GM21381 (cell line): ENCODE results near the gene AGBL1.

ENCODE experiments used
- ATAC-seq: cut with Tn5 transposase; IDR thresholded peaks from one replicate; pipeline ENCODE4 v1.9.1; 2021; ENCODE audit warnings: mild to moderate bottlenecking, moderate library complexity; ENCODE audit not compliant: unreplicated experiment

AGBL1 gene

DNA sequence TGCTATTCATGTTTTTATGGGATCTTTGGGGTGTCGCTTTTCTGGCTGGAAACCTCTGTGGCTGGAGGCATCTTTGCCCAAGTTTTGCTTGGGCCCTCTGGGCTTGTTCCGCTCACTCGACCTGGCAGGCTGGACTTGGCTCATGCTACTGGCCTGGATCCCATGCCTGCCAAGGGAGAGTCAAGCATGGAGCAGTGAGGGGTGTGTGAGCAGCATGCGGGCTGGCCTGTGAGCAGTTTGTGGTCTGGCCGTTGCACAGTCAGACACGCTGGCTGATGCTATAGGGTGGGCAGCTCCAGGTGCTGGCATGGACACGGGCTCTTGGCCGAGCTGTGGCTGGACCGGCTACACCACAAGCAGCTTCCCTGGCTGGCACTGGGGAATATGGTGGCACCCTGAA lies 491.1 kb downstream of the AGBL1 start:
- no peak for ATAC-seq

- ATAC-seq, result no peak
These were observed 492.2 kb downstream of the AGBL1 start for GRCh38 chr15:86571873-86572272.

- ATAC-seq, result no peak
These were observed 492.7 kb downstream of the AGBL1 start for GRCh38 chr15:86572368-86572841.

- ATAC-seq, result no peak
These were observed 493.8 kb downstream of the AGBL1 start for GRCh38 chr15:86573476-86573875.

- ATAC-seq, result no peak
These were observed 508.7 kb downstream of the AGBL1 start for GRCh38 chr15:86588413-86588812.

DNA sequence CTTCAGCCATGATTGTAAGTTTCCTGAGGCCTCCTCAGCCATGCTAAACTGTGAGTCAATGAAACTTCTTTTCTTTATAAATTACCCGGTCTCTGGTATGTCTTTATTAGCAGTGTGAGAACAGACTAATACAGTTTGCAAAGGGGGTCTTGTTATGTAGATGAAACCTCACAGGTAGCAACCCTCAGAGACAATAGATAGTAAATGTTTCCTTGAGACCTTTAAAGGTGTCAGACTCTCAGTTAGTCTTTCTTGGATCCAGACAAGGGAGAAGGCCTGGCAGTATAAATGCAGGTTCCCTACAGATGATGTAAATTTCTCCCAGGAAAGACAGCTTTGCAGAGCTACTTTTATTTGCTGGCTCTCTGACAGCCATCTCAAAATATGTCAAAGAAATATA lies 510.8 kb downstream of the AGBL1 start:
- no peak for ATAC-seq

DNA sequence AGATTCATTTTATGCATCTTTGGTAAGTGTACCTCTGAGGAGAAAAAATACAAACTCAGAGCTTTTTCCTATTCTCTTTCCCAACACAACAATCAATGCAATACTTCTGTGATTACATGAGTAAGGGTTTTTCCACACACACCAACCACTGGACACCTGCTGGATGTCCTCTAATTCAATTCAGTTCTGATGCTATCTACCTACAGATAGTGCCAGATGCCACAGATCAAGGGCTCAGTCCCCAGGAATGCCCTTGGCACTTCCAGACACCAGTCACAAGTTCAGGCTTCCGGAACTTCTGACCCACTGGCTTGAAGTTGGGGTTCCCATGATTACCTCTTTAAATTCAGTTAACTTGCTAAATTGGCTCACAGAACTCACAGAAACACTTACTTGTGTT lies 511.5 kb downstream of the AGBL1 start:
- ATAC-seq, result no peak

DNA sequence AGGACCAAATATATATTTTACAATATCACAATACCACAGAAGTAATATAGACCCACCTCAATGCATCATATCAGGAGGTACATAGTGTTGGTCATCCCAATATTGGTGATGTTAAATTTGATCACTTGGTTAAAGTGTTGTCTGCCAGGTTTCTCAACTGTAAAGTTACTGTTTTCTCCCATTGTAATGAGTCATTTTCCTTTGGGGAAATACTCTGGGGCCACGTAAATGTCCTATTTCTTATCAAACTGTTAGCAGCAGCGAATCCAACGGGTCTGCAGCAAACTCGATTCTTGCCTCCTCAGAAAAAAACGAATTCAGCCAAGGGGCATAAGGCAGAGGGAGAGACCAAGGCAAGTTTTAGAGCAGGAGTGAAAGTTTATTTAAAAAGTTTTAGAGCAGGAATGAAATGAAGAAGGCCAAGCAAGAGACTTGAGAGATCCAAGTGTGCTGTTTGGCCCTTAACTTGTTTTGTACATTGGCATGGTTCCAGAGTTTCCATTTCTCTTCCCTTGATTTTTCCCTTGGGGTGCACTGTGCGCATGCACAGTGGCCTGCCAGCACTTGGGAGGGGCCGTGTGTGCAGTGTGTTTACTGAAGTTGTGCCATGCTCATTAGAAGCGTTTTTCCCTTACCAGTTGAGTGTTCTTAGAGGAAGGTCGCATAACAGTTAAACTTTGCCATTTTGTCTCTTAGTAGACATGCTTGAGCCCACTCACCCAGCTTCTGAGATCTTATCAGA lies 512.5 kb downstream of the AGBL1 start:
- no peak for ATAC-seq

- ATAC-seq, result no peak
These were observed 516.1 kb downstream of the AGBL1 start for GRCh38 chr15:86595741-86596140.

- ATAC-seq, result no peak
These were observed 523.8 kb downstream of the AGBL1 start for GRCh38 chr15:86603466-86603865.

DNA sequence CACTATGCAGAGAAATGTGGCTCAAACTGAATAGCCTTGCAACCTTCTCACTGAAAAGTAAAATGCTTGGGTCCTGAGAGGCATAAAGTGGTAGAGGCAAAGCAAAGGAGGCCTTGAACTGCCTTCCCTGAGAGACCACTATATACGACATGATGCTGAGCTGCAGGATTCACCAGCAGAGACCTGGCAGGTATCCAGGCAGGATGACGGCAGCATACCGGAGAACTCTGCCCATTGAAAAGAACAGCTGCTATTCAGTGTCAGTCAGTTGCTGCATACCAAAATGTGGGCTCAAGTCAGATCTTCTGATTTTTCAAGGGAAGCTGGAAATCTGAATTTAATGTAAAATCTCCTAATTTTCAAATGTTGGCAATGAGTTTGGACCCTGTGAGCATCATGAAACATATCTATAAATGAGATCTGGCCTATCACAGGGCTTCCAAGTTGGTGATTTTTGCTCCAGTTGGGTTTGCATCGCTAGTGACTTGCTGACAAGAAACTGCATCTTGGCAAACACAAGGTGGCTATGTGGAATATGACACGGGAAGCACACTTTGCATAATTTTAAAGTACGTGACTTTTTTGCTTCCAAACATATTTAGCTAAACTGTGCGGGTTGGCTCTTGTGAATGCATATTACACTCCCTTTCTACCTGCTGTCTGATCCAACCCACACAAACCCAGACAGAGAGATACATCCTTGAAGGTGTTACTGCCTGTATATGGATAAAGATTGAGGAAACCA lies 529.0 kb downstream of the AGBL1 start:
- no peak for ATAC-seq

DNA sequence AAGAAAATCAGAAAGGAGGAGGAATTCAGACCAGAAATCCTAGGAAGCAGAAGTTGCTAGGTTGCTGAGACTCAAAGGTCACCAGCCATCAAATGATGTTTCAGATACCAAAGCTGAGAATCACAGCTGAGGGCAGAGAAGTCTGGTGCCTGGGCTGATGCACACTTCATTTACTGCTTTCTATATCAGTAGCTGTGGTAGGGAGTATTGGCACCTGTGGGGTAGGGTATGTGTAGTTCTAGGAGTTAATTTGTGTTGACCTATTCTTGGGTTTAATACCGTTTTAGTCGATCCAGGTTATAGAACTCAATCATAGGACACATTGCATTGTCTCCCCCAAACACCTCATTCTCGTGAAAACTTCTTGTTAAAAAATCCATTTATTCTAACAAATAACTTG lies 529.6 kb downstream of the AGBL1 start:
- ATAC-seq, result no peak

DNA sequence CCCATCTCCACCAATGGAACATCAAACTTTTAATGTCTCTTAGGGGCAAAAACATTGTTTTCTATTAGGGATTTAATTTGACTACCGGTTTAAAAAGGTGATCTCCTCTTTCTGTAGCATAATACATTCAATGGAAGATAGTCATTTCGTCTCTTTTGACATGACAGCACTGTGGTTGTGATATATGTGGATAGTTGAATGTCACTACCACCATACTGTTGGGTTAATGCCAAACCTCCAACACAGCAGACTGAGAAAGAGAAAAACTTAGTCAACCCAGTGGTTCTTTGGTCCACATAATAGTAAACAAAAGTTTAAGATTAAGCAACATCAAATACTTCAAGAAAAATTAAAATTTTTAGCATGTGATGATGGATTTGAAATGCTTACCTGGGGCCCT lies 530.4 kb downstream of the AGBL1 start:
- no peak for ATAC-seq

DNA sequence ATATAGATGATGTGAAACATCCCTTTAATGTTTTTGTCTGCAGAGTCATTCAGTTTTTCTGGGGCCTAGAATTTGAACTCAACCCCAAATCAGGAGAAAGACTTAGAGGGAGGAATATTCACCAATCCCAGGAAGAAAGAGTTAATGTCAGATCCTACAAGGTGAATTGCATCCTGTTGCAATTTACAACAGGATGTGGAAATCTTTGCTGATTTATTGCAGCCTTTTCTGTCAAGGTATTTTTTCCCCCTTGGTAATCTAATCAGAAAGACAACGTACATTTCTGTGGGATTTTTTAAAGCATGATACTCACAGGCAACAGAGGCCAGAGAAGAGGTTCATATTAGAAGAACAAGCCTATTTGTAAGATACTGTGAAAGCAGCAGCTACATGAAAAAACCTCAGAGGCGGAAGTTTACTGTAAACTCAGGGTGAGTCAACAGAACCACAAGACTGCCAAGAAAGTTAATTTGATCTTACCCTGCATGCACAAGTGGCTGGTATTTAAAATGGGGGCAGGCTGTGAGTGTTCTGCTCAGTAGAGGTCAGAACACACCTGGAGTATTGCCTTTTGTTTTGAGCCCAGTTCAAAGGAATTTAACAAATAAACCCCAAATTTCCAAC lies 531.9 kb downstream of the AGBL1 start:
- no peak for ATAC-seq

GRCh38 chr15:86615411-86615810 lies 535.7 kb downstream of the AGBL1 start:
- no peak for ATAC-seq

GRCh38 chr15:86615816-86616215 lies 536.1 kb downstream of the AGBL1 start:
- ATAC-seq, result no peak

GRCh38 chr15:86616771-86617170 lies 537.1 kb downstream of the AGBL1 start:
- ATAC-seq, result no peak

- no peak for ATAC-seq
These were observed 540.5 kb downstream of the AGBL1 start for GRCh38 chr15:86620157-86620556.

DNA sequence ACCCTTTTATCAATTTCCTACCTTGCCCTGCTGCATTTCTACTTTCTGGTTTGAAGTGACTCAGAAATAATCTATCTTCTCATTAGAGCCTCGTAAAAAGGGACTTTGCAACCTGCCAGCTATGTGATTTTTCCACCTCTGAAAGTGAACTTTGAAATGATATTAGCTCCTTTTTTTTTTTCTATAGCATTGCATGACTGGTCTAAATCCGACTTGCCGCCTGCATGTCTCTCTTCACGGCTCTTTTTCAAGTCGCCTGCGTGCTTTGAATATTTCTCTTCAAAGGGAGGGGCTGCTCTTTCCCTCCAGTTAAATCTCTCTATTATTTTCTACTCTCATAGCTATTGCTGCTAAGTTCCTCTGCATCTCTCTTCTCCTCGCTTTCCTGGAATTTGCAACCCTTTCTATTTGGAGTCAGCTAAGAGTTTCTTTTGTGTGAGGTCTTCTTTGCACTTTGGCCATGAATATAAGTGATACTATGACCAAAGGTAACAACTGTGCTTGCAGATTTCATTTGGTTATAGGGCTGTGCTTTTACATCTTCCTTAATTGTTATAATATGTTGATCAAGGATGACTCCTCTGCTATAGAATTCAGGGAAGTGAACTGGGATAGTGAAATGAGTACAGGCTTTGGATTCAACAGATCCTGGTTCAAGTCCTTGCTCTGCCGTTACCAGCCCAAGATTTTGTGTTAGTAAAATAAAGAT lies 541.1 kb downstream of the AGBL1 start:
- ATAC-seq, result no peak

DNA sequence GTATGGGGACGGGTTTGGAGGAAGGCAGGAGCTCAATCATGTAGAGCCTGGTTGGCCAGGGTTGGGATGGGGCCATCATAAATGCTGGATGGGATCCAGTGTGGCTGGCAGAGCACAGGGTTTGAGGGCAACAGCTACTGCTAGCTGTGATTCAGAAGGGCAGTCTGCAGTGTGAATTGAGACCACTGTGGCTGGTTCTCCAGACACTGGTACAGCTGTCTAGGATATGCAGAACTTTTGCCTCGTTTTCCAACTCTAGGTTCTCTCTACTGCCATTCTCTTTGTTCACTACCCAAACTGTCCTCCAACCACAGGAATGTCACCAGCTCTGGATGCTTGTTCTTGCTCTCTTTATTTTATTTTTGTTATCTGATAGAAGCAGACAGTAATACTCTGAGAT lies 543.6 kb downstream of the AGBL1 start:
- no peak for ATAC-seq
